Measurements from ENCODE around the gene SIMC1.

Gene SIMC1

GRCh38 chr5:176389135-176390123 lies 151.2 kb downstream of the SIMC1 start:
- DNase-seq, result no peak

DNA sequence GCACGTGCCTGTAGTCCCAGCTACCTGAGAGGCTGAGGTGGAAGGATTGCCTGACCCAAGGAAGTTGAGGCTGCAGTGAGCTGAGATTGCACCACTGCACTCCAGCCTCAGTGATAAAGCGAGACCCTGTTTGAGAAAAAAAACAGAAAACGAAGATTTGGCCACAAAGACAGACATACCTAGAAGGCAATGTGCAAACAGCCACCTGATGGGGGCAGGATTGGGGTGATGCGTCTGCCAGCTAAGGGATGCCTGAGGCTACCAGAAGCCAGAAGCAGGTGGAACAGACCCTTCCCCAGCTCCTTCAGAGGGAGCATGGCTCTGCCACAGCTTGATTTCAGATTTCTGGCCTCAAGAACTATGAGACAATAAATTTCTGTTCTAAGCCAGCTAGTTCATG lies 153.3 kb downstream of the SIMC1 start:
- no peak for DNase-seq

GRCh38 chr5:176391999-176392398 lies 153.8 kb downstream of the SIMC1 start:
- no peak for DNase-seq

GRCh38 chr5:176392526-176392925 lies 154.3 kb downstream of the SIMC1 start:
- DNase-seq, result no peak

- no peak for DNase-seq
Observed at GRCh38 chr5:176394096-176394495, 155.9 kb downstream of the SIMC1 start.

DNA sequence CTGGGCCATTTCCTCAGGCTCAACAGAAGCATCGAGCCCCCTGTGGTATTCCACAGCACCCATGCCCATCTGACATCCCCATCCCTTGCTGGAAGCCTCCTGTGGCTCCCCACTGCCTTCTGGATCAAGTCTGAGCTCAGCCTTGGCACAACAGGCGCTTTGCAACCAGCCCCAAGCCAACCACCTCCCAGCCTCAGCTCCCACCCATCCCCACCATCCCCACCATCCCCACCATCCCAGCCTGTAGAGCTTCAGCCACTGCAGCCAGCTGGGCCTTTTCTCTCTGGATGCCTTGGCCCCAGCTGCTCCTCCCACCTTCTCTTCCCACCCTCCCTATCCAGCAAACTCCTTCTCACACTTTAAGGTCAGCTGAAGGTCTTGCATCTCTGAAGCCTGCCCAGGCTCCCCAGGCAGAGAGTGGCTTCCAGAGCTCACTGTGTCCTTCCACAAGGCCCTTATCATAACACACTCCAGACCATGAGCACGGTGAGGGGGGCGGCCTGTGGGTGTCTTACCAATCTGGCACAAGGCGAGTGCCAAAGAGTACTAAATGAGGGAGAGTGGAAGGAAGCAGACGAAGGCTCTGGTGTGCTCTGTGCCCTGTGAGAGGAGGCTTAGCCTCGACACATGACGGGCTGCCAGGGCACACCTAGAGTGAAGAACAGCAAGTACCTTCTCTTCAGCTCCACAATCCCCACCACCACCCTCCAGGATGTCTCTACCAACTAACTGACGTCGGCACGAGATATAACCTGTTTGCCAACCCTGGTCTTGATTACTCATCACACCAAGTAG lies 156.9 kb downstream of the SIMC1 start:
- DNase-seq, result no peak
